Subcutaneous adipose tissue (tissue), 4 donors: ENCODE results near the gene PCNX4. TPM values are rescaled to one million over a fixed set of nuclear protein-coding genes. Genes with fewer than 3 reads are reported as not detected.

Source experiments
- total RNA-seq, 4 donors: library from RNA; depleted of rRNA; stranded (reverse); fragments of >200 nt; gene quantifications; one replicate each; pipeline ENCODE4 v1.1.0, GENCODE V29; 2016
- TF ChIP-seq, protein P1 (sequence below): fragments of 450-650 bp; IDR thresholded peaks from one replicate; pipeline ENCODE4 v1.5.1; 2016; ENCODE audit warnings: low read depth, mild to moderate bottlenecking, control low read depth, antibody characterized with exemption, moderate library complexity

PCNX4 gene
- total RNA-seq, 4 donors from 2014 or later: 38.1 to 59.7 (median 56.0) TPM

DNA sequence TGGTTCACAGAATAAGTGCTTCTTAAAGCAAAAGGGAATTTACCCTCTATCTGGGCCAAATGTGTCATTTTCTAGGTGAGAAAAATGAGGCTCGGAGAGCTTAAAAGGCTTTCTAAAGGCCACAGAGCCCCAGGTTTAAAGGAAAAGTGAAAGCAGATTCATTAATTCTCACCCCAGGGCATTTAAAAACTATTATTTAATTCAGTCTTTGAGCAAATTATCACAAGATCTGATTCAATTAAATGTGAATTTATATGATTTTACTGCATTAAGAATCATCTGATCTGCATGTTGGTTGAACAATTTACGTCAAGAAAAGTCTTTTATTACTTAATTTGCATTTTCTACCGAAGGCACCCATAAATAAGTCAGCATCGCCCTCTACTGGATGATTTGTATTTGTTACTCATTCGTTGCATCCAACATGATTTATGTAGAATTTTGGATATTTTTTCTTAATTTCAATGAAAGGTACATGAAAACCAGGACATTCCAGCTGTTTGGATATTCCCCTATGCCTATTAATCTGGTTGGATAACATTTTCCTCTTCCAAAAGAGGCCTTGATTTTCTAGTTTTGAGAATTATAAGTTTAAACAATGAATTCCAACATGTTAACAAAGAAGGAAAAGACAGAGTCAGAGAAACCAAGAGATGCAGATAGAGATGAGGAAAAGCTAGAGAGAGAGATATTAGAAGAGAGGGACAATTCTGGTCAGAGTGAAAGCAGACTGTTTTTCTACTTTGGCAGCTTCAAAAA is 92.6 kb downstream of the PCNX4 start:
- TF ChIP-seq, protein P1, sequence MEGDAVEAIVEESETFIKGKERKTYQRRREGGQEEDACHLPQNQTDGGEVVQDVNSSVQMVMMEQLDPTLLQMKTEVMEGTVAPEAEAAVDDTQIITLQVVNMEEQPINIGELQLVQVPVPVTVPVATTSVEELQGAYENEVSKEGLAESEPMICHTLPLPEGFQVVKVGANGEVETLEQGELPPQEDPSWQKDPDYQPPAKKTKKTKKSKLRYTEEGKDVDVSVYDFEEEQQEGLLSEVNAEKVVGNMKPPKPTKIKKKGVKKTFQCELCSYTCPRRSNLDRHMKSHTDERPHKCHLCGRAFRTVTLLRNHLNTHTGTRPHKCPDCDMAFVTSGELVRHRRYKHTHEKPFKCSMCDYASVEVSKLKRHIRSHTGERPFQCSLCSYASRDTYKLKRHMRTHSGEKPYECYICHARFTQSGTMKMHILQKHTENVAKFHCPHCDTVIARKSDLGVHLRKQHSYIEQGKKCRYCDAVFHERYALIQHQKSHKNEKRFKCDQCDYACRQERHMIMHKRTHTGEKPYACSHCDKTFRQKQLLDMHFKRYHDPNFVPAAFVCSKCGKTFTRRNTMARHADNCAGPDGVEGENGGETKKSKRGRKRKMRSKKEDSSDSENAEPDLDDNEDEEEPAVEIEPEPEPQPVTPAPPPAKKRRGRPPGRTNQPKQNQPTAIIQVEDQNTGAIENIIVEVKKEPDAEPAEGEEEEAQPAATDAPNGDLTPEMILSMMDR: no peak

DNA sequence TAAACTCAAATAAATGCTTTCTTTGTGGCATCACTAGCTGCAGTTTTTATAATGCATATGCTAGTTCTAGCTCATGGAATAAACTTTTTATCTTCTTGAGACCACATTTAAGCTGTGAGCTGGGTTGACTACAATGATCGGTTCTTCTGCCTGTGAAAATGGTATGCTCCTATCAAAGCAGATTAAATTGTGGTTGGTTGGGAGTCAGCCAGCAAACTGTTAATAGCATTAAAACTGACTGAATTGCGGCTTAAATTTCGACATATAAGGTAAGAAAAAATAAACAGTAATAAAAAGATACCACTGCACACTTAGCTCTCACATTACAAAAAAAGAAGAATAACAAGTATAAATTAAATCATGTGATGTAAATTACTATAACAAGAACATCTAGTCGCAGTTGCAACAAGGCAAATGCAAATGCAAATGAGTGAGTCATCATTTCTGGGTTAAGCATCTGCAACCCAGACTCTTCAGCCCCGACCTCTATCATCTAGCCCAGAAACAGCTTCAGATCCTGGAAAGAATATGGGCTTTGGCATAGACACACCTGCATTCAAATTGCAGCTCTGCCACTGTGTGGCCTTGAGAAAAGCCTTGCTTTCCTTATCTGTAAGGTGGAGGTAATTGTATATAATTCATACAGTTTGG is 93.3 kb downstream of the PCNX4 start:
- TF ChIP-seq, protein P1: no peak

DNA sequence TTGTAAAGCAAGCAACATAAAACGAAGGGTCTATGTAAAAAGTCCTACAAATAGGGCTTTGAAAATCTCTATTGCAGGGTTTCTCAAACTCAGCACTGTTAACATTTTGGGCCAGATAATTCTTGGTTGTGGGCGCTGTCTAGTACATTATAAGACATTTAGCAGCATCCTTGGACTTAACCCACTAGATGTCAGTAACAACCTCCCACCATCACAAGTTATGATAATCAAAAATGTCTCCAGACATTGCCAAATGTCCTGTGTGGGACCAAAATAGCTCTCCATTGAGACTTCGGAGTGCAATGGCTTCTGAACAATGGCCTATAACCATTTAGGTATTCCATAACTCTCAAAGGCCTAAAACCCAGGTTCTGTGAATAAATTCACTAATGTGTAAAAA is 96.4 kb downstream of the PCNX4 start:
- TF ChIP-seq, protein P1: no peak

DNA sequence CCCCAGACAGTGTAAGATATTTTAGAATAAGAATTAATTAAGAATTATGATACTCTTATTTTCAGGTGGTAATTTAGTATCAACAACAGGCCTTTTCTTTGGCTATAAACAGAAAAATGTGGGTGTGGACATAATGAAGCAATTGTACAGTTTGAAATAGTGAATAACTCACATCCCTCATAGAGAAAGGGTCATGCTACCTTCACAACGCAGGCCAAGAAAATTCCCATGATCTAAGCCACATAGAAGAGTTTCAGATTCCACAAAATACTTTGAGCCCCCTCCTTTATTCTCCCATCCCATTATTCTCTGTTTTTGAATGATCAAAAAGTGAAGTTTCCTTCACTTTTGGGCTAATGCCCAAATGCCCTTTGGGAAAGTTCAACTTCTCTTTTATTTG is 97.0 kb downstream of the PCNX4 start:
- TF ChIP-seq, protein P1: no peak

DNA sequence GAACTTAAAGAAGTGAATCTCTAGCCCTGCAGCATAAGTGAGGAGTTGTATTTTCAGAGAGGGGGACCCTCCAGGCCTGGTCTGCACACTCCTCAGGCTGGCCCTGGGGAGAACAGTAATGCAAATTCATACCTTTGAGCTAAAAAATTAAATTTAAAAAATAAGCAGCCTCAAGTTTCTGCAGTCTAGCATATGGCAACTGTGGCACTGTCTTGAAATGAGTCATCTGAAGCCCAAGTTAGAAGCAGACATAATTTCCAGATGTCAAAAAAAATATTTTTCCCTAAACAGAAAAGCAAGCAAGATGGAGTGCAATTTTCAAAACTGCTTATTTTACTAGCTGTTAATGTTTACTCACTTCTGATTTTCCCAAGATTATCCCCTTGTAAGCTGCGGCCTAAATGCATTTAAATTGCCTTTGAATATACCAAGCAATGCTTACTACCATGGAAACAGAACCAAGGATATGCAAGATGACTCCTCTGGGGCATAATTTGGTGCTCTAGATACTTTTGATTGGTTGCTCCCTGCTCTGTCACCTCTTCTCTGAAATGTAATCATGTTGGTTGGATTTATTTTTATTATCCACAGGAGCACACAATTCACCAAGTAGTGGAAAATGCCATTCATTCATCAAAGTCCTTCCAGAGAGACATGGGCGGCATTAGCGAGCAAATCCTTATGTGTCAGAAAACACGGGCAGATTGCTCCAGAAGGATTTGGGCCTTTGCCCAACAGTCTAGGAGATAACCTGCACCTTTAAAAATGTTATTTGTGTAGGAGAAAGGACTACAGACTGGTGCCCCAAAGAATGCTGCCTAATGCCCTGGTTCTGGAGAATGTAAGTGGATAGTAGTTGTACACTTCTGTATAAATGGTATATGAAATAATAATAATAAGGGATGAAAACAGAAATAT is 98.5 kb downstream of the PCNX4 start:
- TF ChIP-seq, protein P1: no peak

DNA sequence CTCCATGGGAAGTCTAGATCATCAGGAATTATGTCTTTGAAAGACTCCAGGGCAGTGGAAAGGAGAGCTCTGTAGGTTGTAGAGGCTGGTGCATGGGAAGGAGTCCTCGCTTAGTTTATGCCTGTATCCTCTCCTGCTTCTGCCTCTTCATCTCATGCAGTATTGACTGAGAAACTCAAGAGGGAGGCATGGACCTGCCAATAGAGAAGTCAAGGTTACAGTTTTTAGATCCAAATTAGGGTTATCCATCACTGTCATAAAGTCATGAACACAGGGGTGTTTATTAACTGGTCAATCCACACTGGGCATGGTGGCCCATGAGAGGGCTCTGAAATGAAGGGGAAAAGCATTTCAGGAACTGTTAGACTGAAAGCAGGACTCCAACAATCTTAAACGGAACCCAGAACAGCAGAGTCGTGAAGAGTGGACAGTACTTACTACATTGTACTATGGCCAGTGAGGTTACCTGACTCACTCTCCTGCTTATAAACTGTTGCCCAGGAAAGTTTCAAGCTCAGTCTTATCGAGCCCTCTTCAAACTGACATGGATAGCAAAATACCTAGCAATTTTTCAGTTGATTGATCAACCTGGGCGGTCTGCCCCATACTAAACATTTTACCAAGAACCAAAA is 103.6 kb downstream of the PCNX4 start:
- TF ChIP-seq, protein P1: no peak

DNA sequence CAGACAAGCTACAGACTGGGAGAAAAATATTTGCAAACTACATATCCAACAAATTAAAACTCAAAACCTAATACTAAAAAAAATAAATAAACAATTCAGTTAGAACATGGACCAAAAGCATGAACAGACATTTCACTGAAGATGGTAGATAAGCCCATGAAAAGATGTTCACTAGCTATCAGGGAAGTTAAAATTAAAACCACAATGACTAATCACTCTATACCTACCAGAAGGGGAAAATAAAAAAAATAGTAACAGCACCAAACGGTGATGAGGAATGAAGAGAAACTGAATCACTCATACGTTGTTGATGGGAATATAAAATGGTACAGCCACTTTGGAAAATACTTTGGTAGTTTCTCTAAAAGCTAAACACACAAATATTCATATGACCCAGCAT is 104.6 kb downstream of the PCNX4 start:
- TF ChIP-seq, protein P1: no peak
